CD8-positive, alpha-beta memory T cell (primary cell): ENCODE results near the gene CCT5. TPM values are rescaled to one million over a fixed set of nuclear protein-coding genes. Genes with fewer than 3 reads are reported as not detected.
A peak's percentile ranks its signal among the peaks of the same experiment; 100 is the strongest.
"Not testable (repeated sequence)": the region's sequence is repeated elsewhere in the genome, so short reads cannot be mapped to it uniquely, and the experiment has no call there.

Experiments used
- CTCF ChIA-PET: fragments of 350-600 bp; sonication (Branson Sonifier 250); formaldehyde crosslinking; loops from one replicate; lab custom pipeline; 2021; ENCODE audit warnings: antibody characterized with exemption; lab: Charles Lee
- POLR2A ChIA-PET: fragments of 350-600 bp; sonication (Branson Sonifier 250); formaldehyde crosslinking; loops from one replicate; lab custom pipeline; 2021; ENCODE audit warnings: antibody characterized with exemption; lab: Charles Lee
- DNase-seq, 5 donors: peaks; one replicate each; pipeline versions ENCODE4 v3.0.0 to v3.0.0-alpha.2; 2020 to 2022; ENCODE audit warnings: mixed read lengths in 1 of 5
- H3K27ac ChIP-seq: one replicate; pipeline ENCODE4 v1.7.0; 2013; ENCODE audit warnings: low read depth, mild to moderate bottlenecking, low read length, moderate library complexity
- H3K27me3 ChIP-seq: 2 replicates; pipeline ENCODE4 v1.7.0; 2013; ENCODE audit warnings: low read length, mild to moderate bottlenecking; ENCODE audit not compliant: insufficient read depth, poor library complexity, severe bottlenecking
- H3K36me3 ChIP-seq: 2 replicates; pipeline ENCODE4 v1.7.0; 2013; ENCODE audit warnings: mild to moderate bottlenecking, low read length, moderate library complexity; ENCODE audit not compliant: insufficient read depth
- H3K4me1 ChIP-seq: 2 replicates; pipeline ENCODE4 v1.7.0; 2013; ENCODE audit warnings: mild to moderate bottlenecking, low read length, moderate library complexity; ENCODE audit not compliant: insufficient read depth
- H3K4me3 ChIP-seq: 2 replicates; pipeline ENCODE4 v1.7.0; 2013; ENCODE audit warnings: mild to moderate bottlenecking, low read length
- H3K9me3 ChIP-seq: 2 replicates; pipeline ENCODE4 v1.7.0; 2013; ENCODE audit warnings: mild to moderate bottlenecking, low read length
- H3K27ac Mint-ChIP-seq, 8 donors: one replicate each; pipeline ENCODE4 v1.8.0; 2020 to 2021; ENCODE audit warnings: mixed read lengths in 8 of 8, mild to moderate bottlenecking in 6 of 8, inconsistent platforms in 3 of 8, moderate library complexity in 3 of 8
- H3K27me3 Mint-ChIP-seq, 2 donors: one replicate each; pipeline ENCODE4 v1.8.0; 2020 to 2021; ENCODE audit warnings: mixed read lengths in 2 of 2, mild to moderate bottlenecking in 1 of 2, moderate library complexity in 1 of 2
- H3K36me3 Mint-ChIP-seq, 3 donors: one replicate each; pipeline ENCODE4 v1.8.0; 2020 to 2021; ENCODE audit warnings: mixed read lengths in 3 of 3, inconsistent platforms in 1 of 3, mild to moderate bottlenecking in 1 of 3
- H3K4me1 Mint-ChIP-seq, 3 donors: one replicate each; pipeline ENCODE4 v1.8.0; 2020 to 2021; ENCODE audit warnings: mixed read lengths in 3 of 3, inconsistent platforms in 1 of 3, mild to moderate bottlenecking in 1 of 3
- H3K4me3 Mint-ChIP-seq, 7 donors: one replicate each; pipeline ENCODE4 v1.8.0; 2020 to 2021; ENCODE audit warnings: mixed read lengths in 7 of 7, mild to moderate bottlenecking in 6 of 7, moderate library complexity in 4 of 7, inconsistent platforms in 2 of 7
- H3K9me3 Mint-ChIP-seq, 5 donors: one replicate each; pipeline ENCODE4 v1.8.0; 2020 to 2022; ENCODE audit warnings: mixed read lengths in 5 of 5, mild to moderate bottlenecking in 3 of 5, moderate library complexity in 2 of 5, inconsistent platforms in 1 of 5
- polyA plus RNA-seq: library from polyadenylated mRNA; unstranded; fragments of 300-500 nt; fragmentation: Illumina TruSeq; gene quantifications from one replicate; pipeline ENCODE4 v1.2.3, GENCODE V29; 2021
- total RNA-seq, 2 experiments: library from RNA; stranded (reverse); gene quantifications; one replicate each; pipeline ENCODE4 v1.2.3, GENCODE V29; 2021

Gene CCT5
- total and polyA plus RNA-seq, 3 experiments from 2014 or later, result 228 to 537 (median 532) TPM

DNA sequence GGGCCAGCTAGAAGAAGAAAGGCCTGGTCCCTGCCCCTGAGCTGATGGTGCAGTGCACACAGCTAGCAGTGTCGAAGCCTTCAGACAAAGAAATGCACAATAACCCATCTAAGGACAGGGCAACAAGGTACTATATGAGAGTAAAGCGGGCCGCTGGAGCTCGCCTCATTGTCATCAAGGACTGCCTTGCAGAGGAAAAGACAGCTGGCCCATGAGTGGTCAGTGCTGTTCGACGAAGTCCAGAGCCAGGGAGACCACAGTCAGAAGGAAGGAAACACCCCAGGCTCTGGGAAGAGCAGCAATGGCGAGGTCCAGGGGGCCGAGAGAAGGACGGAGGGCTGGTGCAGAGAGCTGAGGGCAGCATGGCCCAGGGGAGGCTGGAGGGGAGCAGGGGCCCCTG is 17.7 kb upstream of the CCT5 start:
- POLR2A ChIA-PET, result no interaction called here
- Mint-ChIP-seq H3K36me3 (peaks cover 15 to 54% (median 19%) of the 10 kb centered on the region in 3 donors), H3K27me3 (no peaks in the 10 kb centered on the region), H3K27ac (peak overlapping the region in 1 of 8 donors; percentile 60), H3K4me1 (peaks cover 0 to 2% (median 0%) of the 10 kb centered on the region in 3 donors), H3K9me3 (no peaks in the 10 kb centered on the region), H3K4me3 (no peak overlapping the region)
- Histone ChIP-seq H3K9me3 (no peaks in the 10 kb centered on the region), H3K27me3 (no peaks in the 10 kb centered on the region), H3K27ac (no peak overlapping the region), H3K36me3 (no peaks in the 10 kb centered on the region), H3K4me3 (no peak overlapping the region), H3K4me1 (no peaks in the 10 kb centered on the region)
- no peak for DNase-seq
- CTCF ChIA-PET, result no interaction called here

GRCh38 chr5:10233011-10233410 is 17.1 kb upstream of the CCT5 start:
- CTCF ChIA-PET, result no interaction called here

DNA sequence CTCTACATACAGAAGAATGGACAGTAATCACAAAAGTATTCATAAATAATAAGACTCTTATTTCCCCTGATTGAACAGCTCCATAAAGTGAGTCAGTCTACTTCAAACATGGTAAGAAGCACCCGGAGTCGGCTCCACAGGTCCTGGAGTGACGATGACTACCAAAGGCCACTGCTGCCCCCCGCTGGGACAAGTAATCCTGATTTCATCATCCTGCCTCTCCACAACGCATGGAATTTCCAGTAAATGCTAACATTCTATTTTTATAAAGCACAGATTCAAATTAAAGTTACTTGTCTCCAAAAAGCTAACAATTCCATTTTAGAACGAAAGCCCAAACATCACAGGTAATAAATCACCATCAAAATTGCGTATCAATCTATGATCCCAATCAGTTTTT is 16.6 kb upstream of the CCT5 start:
- no peak for DNase-seq
- H3K4me1 ChIP-seq, result no peaks in the 10 kb centered on the region
- ChIA-PET CTCF (no interaction called here), POLR2A (no interaction called here)
- peaks cover 0 to 2% (median 0%) of the 10 kb centered on the region in 3 donors for H3K4me1 Mint-ChIP-seq
- no peaks in the 10 kb centered on the region for H3K27me3 Mint-ChIP-seq
- H3K4me3 ChIP-seq, result no peak overlapping the region
- no peaks in the 10 kb centered on the region for H3K9me3 ChIP-seq
- no peak overlapping the region for H3K27ac Mint-ChIP-seq
- H3K36me3 ChIP-seq, result no peaks in the 10 kb centered on the region
- H3K36me3 Mint-ChIP-seq, result peaks cover 16 to 61% (median 20%) of the 10 kb centered on the region in 3 donors
- no peak overlapping the region for H3K4me3 Mint-ChIP-seq
- no peaks in the 10 kb centered on the region for H3K27me3 ChIP-seq
- H3K27ac ChIP-seq, result no peak overlapping the region
- no peaks in the 10 kb centered on the region for H3K9me3 Mint-ChIP-seq

More at GRCh38 chr5:10233011-10233410, 17.1 kb upstream of the CCT5 start:
- Mint-ChIP-seq H3K36me3 (peaks cover 16 to 57% (median 20%) of the 10 kb centered on the region in 3 donors), H3K4me1 (peaks cover 0 to 2% (median 0%) of the 10 kb centered on the region in 3 donors), H3K27ac (no peak overlapping the region), H3K9me3 (no peaks in the 10 kb centered on the region), H3K4me3 (no peak overlapping the region), H3K27me3 (no peaks in the 10 kb centered on the region)
- no peaks in the 10 kb centered on the region for H3K27me3 ChIP-seq
- DNase-seq, result no peak
- H3K4me3 ChIP-seq, result no peak overlapping the region
- no peaks in the 10 kb centered on the region for H3K9me3 ChIP-seq
- no peaks in the 10 kb centered on the region for H3K36me3 ChIP-seq
- POLR2A ChIA-PET, result no interaction called here
- no peak overlapping the region for H3K27ac ChIP-seq
- no peaks in the 10 kb centered on the region for H3K4me1 ChIP-seq

- H3K4me3 Mint-ChIP-seq, result no peak overlapping the region
Measured at GRCh38 chr5:10235350-10235749, 14.7 kb upstream of the CCT5 start.

GRCh38 chr5:10243660-10244240 is 6.3 kb upstream of the CCT5 start:
- Histone ChIP-seq H3K4me1 (peaks cover 4% of the 10 kb centered on the region), H3K9me3 (no peaks in the 10 kb centered on the region), H3K36me3 (no peaks in the 10 kb centered on the region), H3K27me3 (no peaks in the 10 kb centered on the region), H3K4me3 (no peak overlapping the region), H3K27ac (no peak overlapping the region)
- Mint-ChIP-seq H3K9me3 (no peaks in the 10 kb centered on the region), H3K27me3 (peaks cover 0 to 2% of the 10 kb centered on the region in 2 donors), H3K27ac (no peak overlapping the region), H3K4me3 (no peak overlapping the region), H3K4me1 (peaks cover 11 to 18% (median 14%) of the 10 kb centered on the region in 3 donors), H3K36me3 (peaks cover 0 to 7% (median 5%) of the 10 kb centered on the region in 3 donors)
- POLR2A ChIA-PET, result no interaction called here
- CTCF ChIA-PET, result no interaction called here
- DNase-seq, result no peak

More at GRCh38 chr5:10235350-10235749, 14.7 kb upstream of the CCT5 start:
- no peaks in the 10 kb centered on the region for H3K36me3 ChIP-seq
- DNase-seq, result no peak
- H3K4me3 ChIP-seq, result no peak overlapping the region
- H3K9me3 Mint-ChIP-seq, result no peaks in the 10 kb centered on the region
- H3K36me3 Mint-ChIP-seq, result peaks cover 16 to 57% (median 16%) of the 10 kb centered on the region in 3 donors
- H3K9me3 ChIP-seq, result no peaks in the 10 kb centered on the region
- no peaks in the 10 kb centered on the region for H3K27me3 Mint-ChIP-seq
- peaks cover 0 to 2% (median 0%) of the 10 kb centered on the region in 3 donors for H3K4me1 Mint-ChIP-seq
- no peaks in the 10 kb centered on the region for H3K27me3 ChIP-seq
- H3K27ac ChIP-seq, result no peak overlapping the region
- ChIA-PET CTCF (no interaction called here), POLR2A (interaction anchor here (0.6 kb wide), 1 partner anchor 11 kb away, joined by 3 read pairs; no protein-coding TSS in a partner anchor)
- H3K27ac Mint-ChIP-seq, result no peak overlapping the region
- H3K4me1 ChIP-seq, result no peaks in the 10 kb centered on the region

GRCh38 chr5:10244342-10244944 is 5.6 kb upstream of the CCT5 start:
- no peaks in the 10 kb centered on the region for H3K9me3 Mint-ChIP-seq
- Histone ChIP-seq H3K4me1 (peaks cover 7% of the 10 kb centered on the region), H3K27me3 (no peaks in the 10 kb centered on the region), H3K4me3 (no peak overlapping the region), H3K36me3 (no peaks in the 10 kb centered on the region), H3K9me3 (no peaks in the 10 kb centered on the region), H3K27ac (no peak overlapping the region)
- DNase-seq, result no peak
- H3K27me3 Mint-ChIP-seq, result peaks cover 0 to 3% of the 10 kb centered on the region in 2 donors
- POLR2A ChIA-PET, result no interaction called here
- CTCF ChIA-PET, result no interaction called here
- no peak overlapping the region for H3K4me3 Mint-ChIP-seq
- peaks cover 16 to 24% (median 21%) of the 10 kb centered on the region in 3 donors for H3K4me1 Mint-ChIP-seq
- peaks cover 0 to 5% (median 4%) of the 10 kb centered on the region in 3 donors for H3K36me3 Mint-ChIP-seq
- no peak overlapping the region for H3K27ac Mint-ChIP-seq

DNA sequence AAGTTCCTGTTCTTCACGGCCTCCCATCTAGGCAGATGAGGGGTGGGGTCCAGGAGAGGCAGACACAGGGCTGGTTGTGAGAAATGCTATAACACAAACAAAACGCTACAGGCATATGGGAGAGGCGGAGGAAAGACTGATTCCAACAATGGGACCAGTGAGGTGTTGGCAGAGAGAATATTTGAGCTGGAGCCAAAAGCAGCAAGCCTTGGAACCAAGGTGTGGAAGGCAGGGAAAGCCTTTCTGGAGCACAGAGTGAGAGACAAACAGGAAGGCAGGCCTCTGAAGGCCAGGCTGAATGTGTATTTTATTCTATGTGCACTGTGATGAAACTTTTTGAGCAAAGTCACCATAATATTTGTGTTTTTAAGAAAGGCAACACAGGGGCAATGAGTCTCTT is 3.3 kb upstream of the CCT5 start:
- H3K27me3 Mint-ChIP-seq, result peaks cover 0 to 6% of the 10 kb centered on the region in 2 donors
- peak overlapping the region in 2 of 7 donors; percentile 14 to 48 for H3K4me3 Mint-ChIP-seq
- ChIA-PET CTCF (no interaction called here), POLR2A (no interaction called here)
- Histone ChIP-seq H3K9me3 (no peaks in the 10 kb centered on the region), H3K27ac (no peak overlapping the region), H3K36me3 (no peaks in the 10 kb centered on the region), H3K27me3 (no peaks in the 10 kb centered on the region), H3K4me3 (no peak overlapping the region), H3K4me1 (peaks cover 16% of the 10 kb centered on the region)
- H3K9me3 Mint-ChIP-seq, result no peaks in the 10 kb centered on the region
- peaks cover 0 to 10% (median 6%) of the 10 kb centered on the region in 3 donors for H3K36me3 Mint-ChIP-seq
- no peak for DNase-seq
- H3K4me1 Mint-ChIP-seq, result peaks cover 24 to 40% (median 36%) of the 10 kb centered on the region in 3 donors
- H3K27ac Mint-ChIP-seq, result peak overlapping the region in 2 of 8 donors; percentile 35 to 36

- H3K4me1 Mint-ChIP-seq, result peaks cover 28 to 44% (median 40%) of the 10 kb centered on the region in 3 donors
- peak overlapping the region in 1 of 8 donors; percentile 99 for H3K27ac Mint-ChIP-seq
- peak overlapping the region in 1 of 7 donors; percentile 95 for H3K4me3 Mint-ChIP-seq
- H3K27me3 Mint-ChIP-seq, H3K4me3 ChIP-seq, POLR2A ChIA-PET, H3K9me3 ChIP-seq, H3K36me3 ChIP-seq, CTCF ChIA-PET, H3K27ac ChIP-seq, H3K9me3 Mint-ChIP-seq, H3K27me3 ChIP-seq, DNase-seq: not testable (repeated sequence)
- H3K4me1 ChIP-seq, result peaks cover 20% of the 10 kb centered on the region
- H3K36me3 Mint-ChIP-seq, result peaks cover 0 to 12% (median 6%) of the 10 kb centered on the region in 3 donors
Measured at GRCh38 chr5:10247217-10247616, 2.9 kb upstream of the CCT5 start.
